Epithelial cell of esophagus (primary cell): ENCODE results near the gene NKX1-1.

Experiments
- DNase-seq: peaks from one replicate; pipeline ENCODE4 v3.0.0; 2010; ENCODE audit warnings: low read depth
- H3K4me3 ChIP-seq: 2 replicates; pipeline ENCODE4 v1.5.1; 2011; ENCODE audit warnings: mild to moderate bottlenecking, low read length, control low read depth
- CTCF ChIP-seq: IDR thresholded peaks from 2 replicates; pipeline ENCODE4 v1.5.1; 2011; ENCODE audit warnings: low read depth, mild to moderate bottlenecking, low read length, control low read depth, inconsistent platforms; ENCODE audit not compliant: insufficient read depth; ENCODE audit errors: missing control alignments

NKX1-1 gene

GRCh38 chr4:1381181-1381621, 25.0 kb downstream of the NKX1-1 start:
- DNase-seq, result no peak
- H3K4me3 ChIP-seq, result no peak overlapping the region
- TF ChIP-seq CTCF, result no peak

- DNase-seq, result no peak
- no peak for TF ChIP-seq CTCF
- no peak overlapping the region for H3K4me3 ChIP-seq
Observed at GRCh38 chr4:1380368-1381151, 25.7 kb downstream of the NKX1-1 start.

- TF ChIP-seq CTCF, result no peak
- no peak for DNase-seq
- H3K4me3 ChIP-seq, result no peak overlapping the region
Observed at GRCh38 chr4:1379801-1380331, 26.4 kb downstream of the NKX1-1 start.

- no peak for DNase-seq
- TF ChIP-seq CTCF, result no peak
- no peak overlapping the region for H3K4me3 ChIP-seq
Observed at GRCh38 chr4:1379351-1379781, 26.9 kb downstream of the NKX1-1 start.

- DNase-seq, result no peak
- H3K4me3 ChIP-seq, result no peak overlapping the region
- no peak for TF ChIP-seq CTCF
Observed at GRCh38 chr4:1378559-1379231, 27.5 kb downstream of the NKX1-1 start.

- H3K4me3 ChIP-seq, result no peak overlapping the region
- DNase-seq, result no peak
- no peak for TF ChIP-seq CTCF
Observed at GRCh38 chr4:1377606-1378261, 28.5 kb downstream of the NKX1-1 start.
